ENCODE measurements around the gene TAAR5.
"Not testable (repeated sequence)": the region's sequence is repeated elsewhere in the genome, so short reads cannot be mapped to it uniquely, and the experiment has no call there.

Gene TAAR5

DNA sequence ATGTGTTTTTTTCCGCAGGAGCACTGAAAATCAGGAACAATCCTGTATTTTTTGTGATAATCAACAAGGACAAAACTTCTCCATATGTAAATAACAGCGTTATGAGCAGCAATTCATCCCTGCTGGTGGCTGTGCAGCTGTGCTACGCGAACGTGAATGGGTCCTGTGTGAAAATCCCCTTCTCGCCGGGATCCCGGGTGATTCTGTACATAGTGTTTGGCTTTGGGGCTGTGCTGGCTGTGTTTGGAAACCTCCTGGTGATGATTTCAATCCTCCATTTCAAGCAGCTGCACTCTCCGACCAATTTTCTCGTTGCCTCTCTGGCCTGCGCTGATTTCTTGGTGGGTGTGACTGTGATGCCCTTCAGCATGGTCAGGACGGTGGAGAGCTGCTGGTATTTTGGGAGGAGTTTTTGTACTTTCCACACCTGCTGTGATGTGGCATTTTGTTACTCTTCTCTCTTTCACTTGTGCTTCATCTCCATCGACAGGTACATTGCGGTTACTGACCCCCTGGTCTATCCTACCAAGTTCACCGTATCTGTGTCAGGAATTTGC, 19.2 kb downstream of the TAAR5 start, which contains the start of gene TAAR6:
Gene TAAR6 (plus strand): TSS at position 102 of the 557 bp plus-strand sequence. CDS start 0 bp downstream, at position 102.
- DNase-seq (ENCODE audit: low read depth in 2 of 2), result no peak

DNA sequence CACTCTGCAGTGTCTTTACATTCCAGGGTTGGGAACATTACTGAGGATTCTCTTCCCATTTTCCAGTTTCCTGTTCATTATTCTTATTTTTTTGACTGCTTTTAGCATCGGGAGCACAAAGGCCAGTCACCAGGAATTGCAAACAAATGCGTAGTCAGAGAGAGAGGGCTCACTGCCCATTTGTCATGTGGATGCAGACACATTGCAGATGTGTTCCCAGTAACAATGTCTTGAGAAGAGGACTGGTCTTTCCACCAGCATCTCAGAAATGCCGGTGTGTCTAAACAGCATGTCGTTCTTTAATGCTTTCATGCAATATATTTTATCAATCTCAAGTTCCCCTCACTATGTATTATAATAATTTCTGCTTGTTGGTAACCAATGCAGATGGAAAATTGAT, 20.4 kb downstream of the TAAR5 start:
- no peak for DNase-seq (ENCODE audit: low read depth in 2 of 2)

DNA sequence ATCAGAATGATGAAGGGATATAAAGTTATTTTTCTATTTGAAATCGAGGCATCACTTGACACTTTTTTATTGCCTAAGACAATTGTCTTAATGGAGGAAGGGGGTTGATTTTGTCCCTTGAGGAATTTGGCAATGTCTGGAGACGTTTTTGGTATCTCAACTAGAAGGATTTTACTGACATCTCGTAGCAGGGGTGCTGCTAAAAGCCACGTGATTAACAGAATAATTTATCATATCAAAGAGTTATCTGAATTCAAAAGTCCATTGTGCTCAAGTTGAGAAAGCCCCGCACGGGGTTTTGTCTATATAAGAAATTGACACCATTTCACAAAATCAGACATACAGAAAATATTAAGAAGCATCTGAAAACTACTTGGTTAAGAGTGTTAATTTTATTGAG, 20.9 kb downstream of the TAAR5 start:
- no peak for DNase-seq (ENCODE audit: low read depth in 2 of 2)

- no peak for DNase-seq (ENCODE audit: low read depth in 2 of 2)
These were observed 22.0 kb downstream of the TAAR5 start for GRCh38 chr6:132567566-132567965.

DNA sequence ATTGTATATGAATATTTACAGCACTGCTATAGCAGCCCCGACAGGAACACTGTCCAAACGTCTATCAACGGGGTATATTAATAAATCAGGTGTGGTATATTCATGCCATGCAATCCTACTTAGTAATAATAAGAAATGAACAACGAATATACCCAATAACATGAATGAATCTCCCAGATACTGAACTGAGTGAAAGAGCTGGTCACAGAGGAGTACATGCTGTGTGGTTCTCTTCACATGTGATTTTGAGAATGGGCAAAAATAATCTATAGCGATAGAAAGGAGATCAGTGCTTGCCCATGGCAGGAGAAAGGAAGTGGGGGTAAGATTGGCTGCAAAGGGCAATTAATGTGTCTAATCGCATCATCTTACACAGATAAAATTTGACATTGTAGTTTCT, 23.1 kb downstream of the TAAR5 start:
- no peak for DNase-seq (ENCODE audit: low read depth in 2 of 2)

- DNase-seq (ENCODE audit: low read depth in 2 of 2), result not testable (repeated sequence)
These were observed 29.5 kb downstream of the TAAR5 start for GRCh38 chr6:132560087-132560486.

DNA sequence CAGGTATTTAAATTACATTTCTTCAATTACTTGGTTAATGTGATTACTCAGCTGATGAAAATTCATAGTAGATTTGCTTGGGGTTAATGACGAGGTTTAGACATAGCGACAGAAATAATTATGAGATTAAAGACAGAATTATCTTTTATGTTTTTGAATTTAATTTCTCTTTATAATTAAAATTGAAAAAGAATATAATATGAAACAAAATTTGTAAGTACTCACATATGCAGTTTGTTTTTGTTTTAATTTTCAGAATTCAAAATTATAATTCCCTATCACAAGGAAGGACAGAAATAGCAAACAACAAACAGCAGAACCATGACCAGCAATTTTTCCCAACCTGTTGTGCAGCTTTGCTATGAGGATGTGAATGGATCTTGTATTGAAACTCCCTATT, 37.2 kb downstream of the TAAR5 start, which contains the start of gene TAAR8:
Gene TAAR8 (plus strand): TSS at position 301 of the 400 bp plus-strand sequence. CDS start 21 bp downstream, at position 322.
- DNase-seq (ENCODE audit: low read depth in 2 of 2), result no peak

DNA sequence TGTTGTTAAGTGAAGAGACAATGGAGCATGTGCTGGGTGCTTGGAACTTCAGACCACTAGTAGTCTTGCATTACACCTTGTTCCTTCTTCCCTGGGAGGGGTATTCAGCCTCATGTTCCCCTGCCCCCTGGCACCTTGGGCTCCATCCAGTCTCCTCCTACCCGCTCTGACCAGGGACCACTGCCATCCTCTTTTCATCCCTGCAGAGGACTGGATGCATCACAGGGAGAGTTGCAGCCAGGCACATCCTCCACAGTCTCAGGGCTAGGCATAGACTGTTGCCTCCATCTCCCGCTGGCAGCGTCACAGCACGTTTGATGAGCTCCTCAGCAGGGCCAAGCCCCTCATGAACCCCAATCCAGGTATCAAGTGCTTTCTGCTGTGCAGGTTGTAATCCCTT, 38.3 kb downstream of the TAAR5 start:
- DNase-seq (ENCODE audit: low read depth in 2 of 2), result no peak

DNA sequence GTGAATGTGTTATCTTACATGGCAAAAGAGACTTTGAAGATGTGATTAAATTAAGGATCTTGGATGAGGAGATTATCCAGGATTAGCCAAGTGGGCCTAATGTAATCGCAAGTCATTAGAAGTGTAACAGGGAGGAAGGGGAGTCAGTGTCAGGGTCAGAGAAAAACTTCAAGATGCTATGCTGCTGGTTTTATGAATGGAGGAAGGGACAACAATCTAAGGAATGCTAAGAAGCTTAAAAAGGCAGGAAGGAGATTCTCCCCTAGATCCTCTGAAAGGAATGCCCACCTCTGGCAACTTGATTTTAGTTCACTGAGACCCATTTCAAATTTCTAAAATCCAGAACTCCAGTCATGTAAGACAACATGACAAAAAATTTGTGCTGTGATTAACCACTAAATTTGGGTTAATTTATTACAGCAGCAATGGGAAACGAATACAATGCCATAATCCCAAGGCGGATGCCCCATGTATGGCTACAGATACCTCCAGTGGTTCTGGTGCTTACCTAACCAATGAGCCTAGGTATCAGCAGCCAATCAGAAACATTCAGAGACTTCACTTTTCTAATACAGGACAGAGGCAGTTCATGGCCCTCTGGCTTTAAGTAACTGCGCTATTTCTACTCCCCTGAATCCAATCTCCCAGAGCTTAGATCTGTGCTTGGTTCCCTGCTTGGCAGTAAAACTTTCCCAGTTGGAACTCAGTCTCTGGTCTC, 40.6 kb downstream of the TAAR5 start:
- DNase-seq (ENCODE audit: low read depth in 2 of 2), result no peak

DNA sequence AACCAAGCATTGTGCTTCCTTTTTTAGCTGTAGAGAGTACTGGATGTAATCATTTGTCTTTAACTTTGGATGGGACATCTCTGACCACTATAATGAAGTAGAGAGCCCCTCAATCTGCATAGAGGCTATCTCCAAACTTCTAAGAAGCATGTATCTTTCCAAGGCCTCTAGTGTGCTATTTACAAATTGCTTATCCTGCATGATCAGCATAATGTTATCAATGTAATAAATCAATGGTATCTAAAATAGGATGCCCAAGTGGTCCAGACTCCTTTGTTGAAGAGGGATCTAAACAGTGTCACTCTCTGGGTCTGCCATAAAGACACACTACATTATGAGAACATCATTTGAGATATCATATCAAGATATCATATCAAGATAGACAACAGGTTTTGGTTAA, 44.7 kb downstream of the TAAR5 start:
- no peak for DNase-seq (ENCODE audit: low read depth in 2 of 2)

Data from stimulated activated CD4-positive, alpha-beta T cell treated with anti-CD3 and anti-CD28 coated beads, Interleukin-15, amount 100 ng/mL, for 48 hours (primary cell).